Right lobe of liver (tissue), 6 donors: Measurements from ENCODE around the gene DCDC2. TPM values are rescaled to one million over a fixed set of nuclear protein-coding genes. Genes with fewer than 3 reads are reported as not detected.
"Not testable (repeated sequence)": the region's sequence is repeated elsewhere in the genome, so short reads cannot be mapped to it uniquely, and the experiment has no call there.

Experiments used
- ATAC-seq, 4 donors: fragments of 200-7000 bp; cut with Tn5 transposase; one replicate each; pipeline ENCODE4 v1.9.1; 2020; ENCODE audit warnings: mild to moderate bottlenecking in 4 of 4, moderate library complexity in 4 of 4
- DNase-seq, 3 donors: peaks; one replicate each; pipeline ENCODE4 v3.0.0-alpha.2; 2020
- H3K27ac ChIP-seq, 3 donors: fragments of 200-600 bp; one replicate each; pipeline ENCODE4 v1.8.0; 2022
- H3K27me3 ChIP-seq, 2 donors: fragments of 200-600 bp; one replicate each; pipeline ENCODE4 v1.8.0; 2022
- H3K36me3 ChIP-seq, 4 donors: fragments of 200-600 bp; sonication (generic) in 1 of 4; one replicate each; pipeline versions ENCODE4 v1.5.1 to v1.8.0; 2017 to 2022; ENCODE audit warnings: control low read depth in 1 of 4
- H3K4me1 ChIP-seq, 4 donors: fragments of 200-600 bp; sonication (generic) in 1 of 4; one replicate each; pipeline versions ENCODE4 v1.5.1 to v1.8.0; 2017 to 2022; ENCODE audit warnings: control low read depth in 1 of 4
- H3K4me3 ChIP-seq, 3 donors: fragments of 200-600 bp; one replicate each; pipeline ENCODE4 v1.8.0; 2022
- H3K9me3 ChIP-seq, 4 donors: fragments of 200-600 bp; sonication (generic) in 1 of 4; one replicate each; pipeline versions ENCODE4 v1.5.1 to v1.8.0; 2017 to 2022; ENCODE audit warnings: control low read depth in 1 of 4
- POLR2A ChIP-seq: fragments of 450-650 bp; IDR thresholded peaks from one replicate; pipeline ENCODE4 v1.6.1; 2017; ENCODE audit warnings: antibody characterized with exemption, mild to moderate bottlenecking
- WGBS: methylation state at CpG from one replicate; pipeline ENCODE4 v1.1.6; 2018; ENCODE audit warnings: low coverage, low lambda C conversion rate; ENCODE audit not compliant: insufficient coverage; ENCODE audit errors: missing lambda C conversion rate; 5-methylcytosine and 5-hydroxymethylcytosine counted together
- intact Hi-C, 2 donors: fragments of 100-400 bp; cut with DNase I; formaldehyde crosslinking; loops; one replicate each; pipeline versions ENCODE4 v1.11.2 to v1.14.1; 2022
- total RNA-seq, 6 experiments: library from RNA; depleted of rRNA in 2 of 6; stranded (reverse); fragments of >200 nt in 2 of 6; fragmentation: NEBNext Ultra II Directional in 3 of 6; extraction: Animal tissue kit (Norgen Biotek cat#: 25700) in 3 of 6; gene quantifications; one replicate each; pipeline versions ENCODE4 v1.1.0 to v1.2.4, GENCODE V29; 2016 to 2023
- TF ChIP-seq, protein P1 (sequence below), 4 donors: fragments of 200-600 bp in 3 of 4; fragments of 450-650 bp in 1 of 4; IDR thresholded peaks; one replicate each; pipeline versions ENCODE4 v1.5.1 to v1.8.0; 2016 to 2022; ENCODE audit warnings: antibody characterized with exemption in 4 of 4, mild to moderate bottlenecking in 2 of 4
- donor health status: DM: no; HTN: yes; CAD: no.
- donor health status: DM: no; HTN: no; CAD: no.
- donor health status: DM: no; HTN: no; CAD: no.
- donor health status: DM: no; HTN: yes; CAD: no.
- donor health status: DM: no; HTN: yes; CAD: no.

DCDC2 gene
- total RNA-seq, 6 experiments from 2014 or later: 0.68 to 3.8 (median 0.92) TPM

- Histone ChIP-seq H3K9me3 (no peaks in the 10 kb centered on the region), H3K36me3 (no peaks in the 10 kb centered on the region), H3K4me3 (no peak overlapping the region), H3K27ac (no peak overlapping the region), H3K4me1 (no peaks in the 10 kb centered on the region), H3K27me3 (no peaks in the 10 kb centered on the region)
- ATAC-seq (no peak), DNase-seq (no peak)
- TF ChIP-seq, protein P1, sequence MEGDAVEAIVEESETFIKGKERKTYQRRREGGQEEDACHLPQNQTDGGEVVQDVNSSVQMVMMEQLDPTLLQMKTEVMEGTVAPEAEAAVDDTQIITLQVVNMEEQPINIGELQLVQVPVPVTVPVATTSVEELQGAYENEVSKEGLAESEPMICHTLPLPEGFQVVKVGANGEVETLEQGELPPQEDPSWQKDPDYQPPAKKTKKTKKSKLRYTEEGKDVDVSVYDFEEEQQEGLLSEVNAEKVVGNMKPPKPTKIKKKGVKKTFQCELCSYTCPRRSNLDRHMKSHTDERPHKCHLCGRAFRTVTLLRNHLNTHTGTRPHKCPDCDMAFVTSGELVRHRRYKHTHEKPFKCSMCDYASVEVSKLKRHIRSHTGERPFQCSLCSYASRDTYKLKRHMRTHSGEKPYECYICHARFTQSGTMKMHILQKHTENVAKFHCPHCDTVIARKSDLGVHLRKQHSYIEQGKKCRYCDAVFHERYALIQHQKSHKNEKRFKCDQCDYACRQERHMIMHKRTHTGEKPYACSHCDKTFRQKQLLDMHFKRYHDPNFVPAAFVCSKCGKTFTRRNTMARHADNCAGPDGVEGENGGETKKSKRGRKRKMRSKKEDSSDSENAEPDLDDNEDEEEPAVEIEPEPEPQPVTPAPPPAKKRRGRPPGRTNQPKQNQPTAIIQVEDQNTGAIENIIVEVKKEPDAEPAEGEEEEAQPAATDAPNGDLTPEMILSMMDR (IDR thresholded peaks at IDR 0.05): no peak
- no peak for TF ChIP-seq POLR2A
- intact Hi-C loops: no loop called here
- WGBS: 29% methylated on average over 1 of the region's 1 CpG
Measured at GRCh38 chr6:24270011-24270410, 87.8 kb downstream of the DCDC2 start.

- H3K36me3 ChIP-seq, H3K9me3 ChIP-seq, H3K27me3 ChIP-seq, H3K27ac ChIP-seq, H3K4me3 ChIP-seq, H3K4me1 ChIP-seq, ATAC-seq, intact Hi-C loops, DNase-seq: not testable (repeated sequence)
- WGBS: 72% methylated on average over 5 of the region's 6 CpGs
Measured at GRCh38 chr6:24258214-24258613, 99.6 kb downstream of the DCDC2 start.

DNA sequence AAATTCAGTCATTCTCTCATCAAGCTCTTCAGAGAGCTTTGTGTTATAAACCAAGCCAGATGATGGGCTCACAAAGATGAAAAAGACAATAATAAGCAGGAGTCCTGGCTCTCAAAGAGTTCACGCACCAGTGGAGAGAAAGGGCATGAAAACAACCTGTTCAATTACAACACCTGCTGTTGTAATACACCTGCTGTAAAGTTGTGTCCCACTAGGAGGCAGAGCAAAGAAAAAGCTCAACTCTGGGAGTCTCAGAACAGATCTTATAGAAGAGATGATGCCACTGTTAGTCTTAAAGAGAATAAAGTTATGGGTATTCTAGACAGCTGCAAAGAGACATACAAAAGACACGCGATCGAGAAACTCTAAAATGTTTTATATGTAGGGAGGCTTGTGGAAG lies 100.6 kb downstream of the DCDC2 start:
- TF ChIP-seq POLR2A: no peak
- TF ChIP-seq, protein P1 (IDR thresholded peaks at IDR 0.05): no peak
- Histone ChIP-seq H3K9me3 (no peaks in the 10 kb centered on the region), H3K27ac (no peak overlapping the region), H3K4me3 (no peak overlapping the region), H3K4me1 (no peaks in the 10 kb centered on the region), H3K27me3 (no peaks in the 10 kb centered on the region), H3K36me3 (no peaks in the 10 kb centered on the region)
- WGBS: 77% methylated on average over 4 of the region's 4 CpGs
- intact Hi-C loops: no loop called here
- DNase-seq: no peak
- ATAC-seq: peak in 1 of 4 donors; percentile 30

DNA sequence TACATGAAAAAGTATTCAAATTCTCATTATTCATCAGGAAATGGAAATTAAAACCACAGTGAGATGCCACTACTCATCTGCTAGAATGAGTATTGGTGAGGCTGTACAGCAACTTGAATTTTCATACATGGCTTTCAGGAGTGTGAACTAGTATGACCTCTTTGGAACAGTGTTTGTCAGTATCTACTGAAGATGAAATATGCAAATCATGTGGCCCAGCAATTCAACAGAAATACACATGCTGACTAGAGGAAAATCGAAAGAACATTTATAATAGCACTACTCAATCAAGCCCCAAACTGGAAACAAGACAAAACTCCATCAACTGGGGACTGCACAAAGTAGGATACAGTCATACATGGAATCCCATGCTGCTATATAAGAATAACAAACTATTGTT lies 102.2 kb downstream of the DCDC2 start:
- H3K36me3 ChIP-seq: no peaks in the 10 kb centered on the region
- no peak overlapping the region for H3K4me3 ChIP-seq
- no peaks in the 10 kb centered on the region for H3K27me3 ChIP-seq
- DNase-seq (no peak), ATAC-seq (no peak)
- no peaks in the 10 kb centered on the region for H3K9me3 ChIP-seq
- no peaks in the 10 kb centered on the region for H3K4me1 ChIP-seq
- 58% methylated on average over 1 of the region's 1 CpG for WGBS
- TF ChIP-seq, protein P1 (IDR thresholded peaks at IDR 0.05): no peak
- TF ChIP-seq POLR2A: no peak
- H3K27ac ChIP-seq: no peak overlapping the region
- intact Hi-C loops: no loop called here

- Histone ChIP-seq H3K36me3 (no peaks in the 10 kb centered on the region), H3K9me3 (no peaks in the 10 kb centered on the region), H3K27me3 (no peaks in the 10 kb centered on the region), H3K4me1 (no peaks in the 10 kb centered on the region), H3K4me3 (no peak overlapping the region), H3K27ac (no peak overlapping the region)
- no peak for ATAC-seq
- intact Hi-C loops: no loop called here
- DNase-seq: no peak
- TF ChIP-seq, protein P1 (IDR thresholded peaks at IDR 0.05): no peak
- no peak for TF ChIP-seq POLR2A
Measured at GRCh38 chr6:24253360-24253759, 104.5 kb downstream of the DCDC2 start.
